ENCODE results near the gene FAM83F.
"Not testable (repeated sequence)": the region's sequence is repeated elsewhere in the genome, so short reads cannot be mapped to it uniquely, and the experiment has no call there.

Gene FAM83F

GRCh38 chr22:40019100-40019499 is 24.3 kb downstream of the FAM83F start:
- peaks cover 14% of the 10 kb centered on the region for H3K36me3 ChIP-seq (ENCODE audit: control insufficient read depth, insufficient read depth, low read length)
- no peaks in the 10 kb centered on the region for H3K9me3 ChIP-seq (ENCODE audit: control insufficient read depth, insufficient read depth, low read length)
- no peaks in the 10 kb centered on the region for H3K27me3 ChIP-seq (ENCODE audit: control insufficient read depth, insufficient read depth, low read length)
- WGBS (ENCODE audit: insufficient coverage, insufficient read length) = no CpG with 5 or more reads among the region's 9 CpGs
- no peaks in the 10 kb centered on the region for H3K4me1 ChIP-seq (ENCODE audit: control insufficient read depth, insufficient read depth, low read length)
- H3K27ac ChIP-seq (ENCODE audit: low read length) = no peak overlapping the region
- no peak for DNase-seq (ENCODE audit: low read depth, low spot score)
- H3K4me3 ChIP-seq (ENCODE audit: low read length) = no peak overlapping the region

GRCh38 chr22:40020956-40021355 is 26.2 kb downstream of the FAM83F start:
- H3K36me3 ChIP-seq (ENCODE audit: control insufficient read depth, insufficient read depth, low read length) = peaks cover 14% of the 10 kb centered on the region
- WGBS (ENCODE audit: insufficient coverage, insufficient read length) = no CpG with 5 or more reads among the region's 7 CpGs
- no peak overlapping the region for H3K4me3 ChIP-seq (ENCODE audit: low read length)
- H3K4me1 ChIP-seq (ENCODE audit: control insufficient read depth, insufficient read depth, low read length) = peaks cover 3% of the 10 kb centered on the region
- H3K27me3 ChIP-seq (ENCODE audit: control insufficient read depth, insufficient read depth, low read length) = no peaks in the 10 kb centered on the region
- DNase-seq (ENCODE audit: low read depth, low spot score) = no peak
- H3K27ac ChIP-seq (ENCODE audit: low read length) = no peak overlapping the region
- H3K9me3 ChIP-seq (ENCODE audit: control insufficient read depth, insufficient read depth, low read length) = no peaks in the 10 kb centered on the region

- H3K27me3 ChIP-seq (ENCODE audit: control insufficient read depth, insufficient read depth, low read length) = no peaks in the 10 kb centered on the region
- H3K4me1 ChIP-seq (ENCODE audit: control insufficient read depth, insufficient read depth, low read length) = peaks cover 3% of the 10 kb centered on the region
- H3K4me3 ChIP-seq (ENCODE audit: low read length) = no peak overlapping the region
- H3K36me3 ChIP-seq (ENCODE audit: control insufficient read depth, insufficient read depth, low read length) = peaks cover 14% of the 10 kb centered on the region
- H3K9me3 ChIP-seq (ENCODE audit: control insufficient read depth, insufficient read depth, low read length) = no peaks in the 10 kb centered on the region
- no CpG with 5 or more reads among the region's 34 CpGs for WGBS (ENCODE audit: insufficient coverage, insufficient read length)
- no peak for DNase-seq (ENCODE audit: low read depth, low spot score)
- no peak overlapping the region for H3K27ac ChIP-seq (ENCODE audit: low read length)
These were observed 26.7 kb downstream of the FAM83F start for GRCh38 chr22:40021401-40022000.

- peaks cover 14% of the 10 kb centered on the region for H3K36me3 ChIP-seq (ENCODE audit: control insufficient read depth, insufficient read depth, low read length)
- no peak overlapping the region for H3K4me3 ChIP-seq (ENCODE audit: low read length)
- no peaks in the 10 kb centered on the region for H3K27me3 ChIP-seq (ENCODE audit: control insufficient read depth, insufficient read depth, low read length)
- no peaks in the 10 kb centered on the region for H3K9me3 ChIP-seq (ENCODE audit: control insufficient read depth, insufficient read depth, low read length)
- DNase-seq (ENCODE audit: low read depth, low spot score) = no peak
- H3K27ac ChIP-seq (ENCODE audit: low read length) = no peak overlapping the region
- peaks cover 3% of the 10 kb centered on the region for H3K4me1 ChIP-seq (ENCODE audit: control insufficient read depth, insufficient read depth, low read length)
- no CpG with 5 or more reads among the region's 11 CpGs for WGBS (ENCODE audit: insufficient coverage, insufficient read length)
These were observed 27.9 kb downstream of the FAM83F start for GRCh38 chr22:40022536-40023240.

- no CpG with 5 or more reads among the region's 16 CpGs for WGBS (ENCODE audit: insufficient coverage, insufficient read length)
- H3K27me3 ChIP-seq (ENCODE audit: control insufficient read depth, insufficient read depth, low read length) = no peaks in the 10 kb centered on the region
- H3K27ac ChIP-seq (ENCODE audit: low read length) = no peak overlapping the region
These were observed 28.6 kb downstream of the FAM83F start for GRCh38 chr22:40023341-40023841.

GRCh38 chr22:40024201-40025061 is 29.7 kb downstream of the FAM83F start:
- peaks cover 3% of the 10 kb centered on the region for H3K4me1 ChIP-seq (ENCODE audit: control insufficient read depth, insufficient read depth, low read length)
- no peaks in the 10 kb centered on the region for H3K27me3 ChIP-seq (ENCODE audit: control insufficient read depth, insufficient read depth, low read length)
- peaks cover 11% of the 10 kb centered on the region for H3K36me3 ChIP-seq (ENCODE audit: control insufficient read depth, insufficient read depth, low read length)
- no peaks in the 10 kb centered on the region for H3K9me3 ChIP-seq (ENCODE audit: control insufficient read depth, insufficient read depth, low read length)
- H3K4me3 ChIP-seq (ENCODE audit: low read length) = no peak overlapping the region
- no peak for DNase-seq (ENCODE audit: low read depth, low spot score)
- WGBS (ENCODE audit: insufficient coverage, insufficient read length) = no CpG with 5 or more reads among the region's 16 CpGs
- no peak overlapping the region for H3K27ac ChIP-seq (ENCODE audit: low read length)

More at GRCh38 chr22:40023341-40023841, 28.6 kb downstream of the FAM83F start:
- H3K4me1 ChIP-seq (ENCODE audit: control insufficient read depth, insufficient read depth, low read length) = peaks cover 3% of the 10 kb centered on the region
- no peak overlapping the region for H3K4me3 ChIP-seq (ENCODE audit: low read length)
- H3K36me3 ChIP-seq (ENCODE audit: control insufficient read depth, insufficient read depth, low read length) = peaks cover 14% of the 10 kb centered on the region
- DNase-seq (ENCODE audit: low read depth, low spot score) = no peak
- no peaks in the 10 kb centered on the region for H3K9me3 ChIP-seq (ENCODE audit: control insufficient read depth, insufficient read depth, low read length)

GRCh38 chr22:40025062-40025379 is 30.3 kb downstream of the FAM83F start:
- not testable (repeated sequence) for H3K4me3 ChIP-seq (ENCODE audit: low read length); H3K27ac ChIP-seq (ENCODE audit: low read length); H3K4me1 ChIP-seq (ENCODE audit: control insufficient read depth, insufficient read depth, low read length); H3K9me3 ChIP-seq (ENCODE audit: control insufficient read depth, insufficient read depth, low read length); DNase-seq (ENCODE audit: low read depth, low spot score); H3K27me3 ChIP-seq (ENCODE audit: control insufficient read depth, insufficient read depth, low read length); H3K36me3 ChIP-seq (ENCODE audit: control insufficient read depth, insufficient read depth, low read length)
- no CpG with 5 or more reads among the region's 5 CpGs for WGBS (ENCODE audit: insufficient coverage, insufficient read length)

GRCh38 chr22:40025856-40026255 is 31.1 kb downstream of the FAM83F start:
- no peak for DNase-seq (ENCODE audit: low read depth, low spot score)
- Histone ChIP-seq H3K4me1 (ENCODE audit: control insufficient read depth, insufficient read depth, low read length) (peaks cover 3% of the 10 kb centered on the region), H3K4me3 (ENCODE audit: low read length) (no peak overlapping the region), H3K27ac (ENCODE audit: low read length) (no peak overlapping the region), H3K27me3 (ENCODE audit: control insufficient read depth, insufficient read depth, low read length) (no peaks in the 10 kb centered on the region), H3K9me3 (ENCODE audit: control insufficient read depth, insufficient read depth, low read length) (no peaks in the 10 kb centered on the region), H3K36me3 (ENCODE audit: control insufficient read depth, insufficient read depth, low read length) (peaks cover 7% of the 10 kb centered on the region)
- WGBS (ENCODE audit: insufficient coverage, insufficient read length) = no CpG with 5 or more reads among the region's 10 CpGs

GRCh38 chr22:40026641-40027040 is 31.9 kb downstream of the FAM83F start:
- H3K4me3 ChIP-seq (ENCODE audit: low read length) = no peak overlapping the region
- peaks cover 3% of the 10 kb centered on the region for H3K4me1 ChIP-seq (ENCODE audit: control insufficient read depth, insufficient read depth, low read length)
- no peaks in the 10 kb centered on the region for H3K27me3 ChIP-seq (ENCODE audit: control insufficient read depth, insufficient read depth, low read length)
- no CpG with 5 or more reads among the region's 7 CpGs for whole genome bisulfite sequencing (ENCODE audit: insufficient coverage, insufficient read length)
- DNase-seq (ENCODE audit: low read depth, low spot score) = no peak
- H3K36me3 ChIP-seq (ENCODE audit: control insufficient read depth, insufficient read depth, low read length) = peaks cover 4% of the 10 kb centered on the region
- H3K27ac ChIP-seq (ENCODE audit: low read length) = no peak overlapping the region
- H3K9me3 ChIP-seq (ENCODE audit: control insufficient read depth, insufficient read depth, low read length) = no peaks in the 10 kb centered on the region

- DNase-seq (ENCODE audit: low read depth, low spot score) = no peak
- Histone ChIP-seq H3K27me3 (ENCODE audit: control insufficient read depth, insufficient read depth, low read length) (no peaks in the 10 kb centered on the region), H3K4me3 (ENCODE audit: low read length) (no peak overlapping the region), H3K4me1 (ENCODE audit: control insufficient read depth, insufficient read depth, low read length) (peaks cover 3% of the 10 kb centered on the region), H3K9me3 (ENCODE audit: control insufficient read depth, insufficient read depth, low read length) (no peaks in the 10 kb centered on the region), H3K36me3 (ENCODE audit: control insufficient read depth, insufficient read depth, low read length) (no peaks in the 10 kb centered on the region), H3K27ac (ENCODE audit: low read length) (no peak overlapping the region)
- WGBS (ENCODE audit: insufficient coverage, insufficient read length) = no CpG with 5 or more reads among the region's 21 CpGs
These were observed 32.7 kb downstream of the FAM83F start for GRCh38 chr22:40027191-40028097.

Measured in iPS DF 6.9 (cell line).